ENCODE results near the gene CYB5R3. TPM values are rescaled to one million over a fixed set of nuclear protein-coding genes. Genes with fewer than 3 reads are reported as not detected.

CYB5R3 gene
- total and polyA plus RNA-seq, 2 donors (not counting 1 experiment from before 2014, with no cell fraction given), result 82.1 to 298 TPM

- no peak overlapping the region for H3K9ac ChIP-seq (ENCODE audit: insufficient read depth, low read length)
- H3K27me3 ChIP-seq (ENCODE audit: control insufficient read depth, insufficient read depth, low read length), result no peaks in the 10 kb centered on the region
- no peaks in the 10 kb centered on the region for H4K20me1 ChIP-seq (ENCODE audit: control insufficient read depth, extremely low read depth, insufficient read depth, low read length)
- H3K79me2 ChIP-seq (ENCODE audit: control insufficient read depth, insufficient read depth, low read length), result no peaks in the 10 kb centered on the region
- no peaks in the 10 kb centered on the region for H3K4me1 ChIP-seq (ENCODE audit: control insufficient read depth, extremely low read depth, insufficient read depth, low read length)
- H3K4me3 ChIP-seq (replicated peaks in 1 of 4; ENCODE audit: control extremely low read depth in 1 of 4, insufficient read depth in 1 of 4, low read depth in 3 of 4, low read length in 4 of 4), result no peak overlapping the region
- TF ChIP-seq EZH2 (IDR thresholded peaks at IDR 0.05; ENCODE audit: low read length, missing control alignments), result no peak
- TF ChIP-seq CTCF (conservative IDR thresholded peaks at IDR 0.05 in 1 of 2, IDR thresholded peaks at IDR 0.05 in 1 of 2; ENCODE audit: low read depth in 1 of 2, low read length in 2 of 2), result no peak
- H3K36me3 ChIP-seq (ENCODE audit: control insufficient read depth, insufficient read depth, low read length), result no peaks in the 10 kb centered on the region
- no peak overlapping the region for H3K27ac ChIP-seq (ENCODE audit: insufficient read depth, low read length)
- H3K4me2 ChIP-seq (ENCODE audit: extremely low read depth, insufficient read depth, low read length), result no peak overlapping the region
- no peaks in the 10 kb centered on the region for H3K9me3 ChIP-seq (ENCODE audit: control insufficient read depth, insufficient read depth, low read depth, low read length)
- no peak for DNase-seq (ENCODE audit: low read depth in 2 of 2)
- H2AFZ ChIP-seq (ENCODE audit: low read length), result no peak overlapping the region
Measured at GRCh38 chr22:42655693-42656092, 6.5 kb upstream of the CYB5R3 start.

GRCh38 chr22:42654436-42655073 is 5.4 kb upstream of the CYB5R3 start:
- no peaks in the 10 kb centered on the region for H3K36me3 ChIP-seq (ENCODE audit: control insufficient read depth, insufficient read depth, low read length)
- no peaks in the 10 kb centered on the region for H3K27me3 ChIP-seq (ENCODE audit: control insufficient read depth, insufficient read depth, low read length)
- H3K4me1 ChIP-seq (ENCODE audit: control insufficient read depth, extremely low read depth, insufficient read depth, low read length), result no peaks in the 10 kb centered on the region
- DNase-seq (ENCODE audit: low read depth in 2 of 2), result no peak
- no peaks in the 10 kb centered on the region for H3K9me3 ChIP-seq (ENCODE audit: control insufficient read depth, insufficient read depth, low read depth, low read length)
- H4K20me1 ChIP-seq (ENCODE audit: control insufficient read depth, extremely low read depth, insufficient read depth, low read length), result no peaks in the 10 kb centered on the region
- TF ChIP-seq EZH2 (IDR thresholded peaks at IDR 0.05; ENCODE audit: low read length, missing control alignments), result no peak
- TF ChIP-seq CTCF (conservative IDR thresholded peaks at IDR 0.05 in 1 of 2, IDR thresholded peaks at IDR 0.05 in 1 of 2; ENCODE audit: low read depth in 1 of 2, low read length in 2 of 2), result no peak
- no peak overlapping the region for H3K4me3 ChIP-seq (replicated peaks in 1 of 4; ENCODE audit: control extremely low read depth in 1 of 4, insufficient read depth in 1 of 4, low read depth in 3 of 4, low read length in 4 of 4)
- H3K4me2 ChIP-seq (ENCODE audit: extremely low read depth, insufficient read depth, low read length), result no peak overlapping the region
- H3K9ac ChIP-seq (ENCODE audit: insufficient read depth, low read length), result no peak overlapping the region
- H2AFZ ChIP-seq (ENCODE audit: low read length), result no peak overlapping the region
- H3K79me2 ChIP-seq (ENCODE audit: control insufficient read depth, insufficient read depth, low read length), result no peaks in the 10 kb centered on the region
- no peak overlapping the region for H3K27ac ChIP-seq (ENCODE audit: insufficient read depth, low read length)

- H3K4me2 ChIP-seq (ENCODE audit: extremely low read depth, insufficient read depth, low read length), result no peak overlapping the region
- TF ChIP-seq EZH2 (IDR thresholded peaks at IDR 0.05; ENCODE audit: low read length, missing control alignments), result no peak
- no peak for TF ChIP-seq CTCF (conservative IDR thresholded peaks at IDR 0.05 in 1 of 2, IDR thresholded peaks at IDR 0.05 in 1 of 2; ENCODE audit: low read depth in 1 of 2, low read length in 2 of 2)
- no peaks in the 10 kb centered on the region for H3K9me3 ChIP-seq (ENCODE audit: control insufficient read depth, insufficient read depth, low read depth, low read length)
- DNase-seq (ENCODE audit: low read depth in 2 of 2), result no peak
- H3K4me3 ChIP-seq (replicated peaks in 1 of 4; ENCODE audit: control extremely low read depth in 1 of 4, insufficient read depth in 1 of 4, low read depth in 3 of 4, low read length in 4 of 4), result no peak overlapping the region
- H3K27ac ChIP-seq (ENCODE audit: insufficient read depth, low read length), result no peak overlapping the region
- H3K79me2 ChIP-seq (ENCODE audit: control insufficient read depth, insufficient read depth, low read length), result no peaks in the 10 kb centered on the region
- H3K27me3 ChIP-seq (ENCODE audit: control insufficient read depth, insufficient read depth, low read length), result no peaks in the 10 kb centered on the region
- H2AFZ ChIP-seq (ENCODE audit: low read length), result no peak overlapping the region
- no peaks in the 10 kb centered on the region for H4K20me1 ChIP-seq (ENCODE audit: control insufficient read depth, extremely low read depth, insufficient read depth, low read length)
- H3K36me3 ChIP-seq (ENCODE audit: control insufficient read depth, insufficient read depth, low read length), result no peaks in the 10 kb centered on the region
- no peaks in the 10 kb centered on the region for H3K4me1 ChIP-seq (ENCODE audit: control insufficient read depth, extremely low read depth, insufficient read depth, low read length)
- H3K9ac ChIP-seq (ENCODE audit: insufficient read depth, low read length), result no peak overlapping the region
Measured at GRCh38 chr22:42653999-42654398, 4.8 kb upstream of the CYB5R3 start.
